Measurements from ENCODE around the gene PLEKHG2. TPM values are rescaled to one million over a fixed set of nuclear protein-coding genes. Genes with fewer than 3 reads are reported as not detected.

PLEKHG2 gene
- total RNA-seq, 3 donors from 2014 or later (not counting 1 experiment from before 2014, with no cell fraction given), result 70.2 to 129 (median 80.7) TPM

DNA sequence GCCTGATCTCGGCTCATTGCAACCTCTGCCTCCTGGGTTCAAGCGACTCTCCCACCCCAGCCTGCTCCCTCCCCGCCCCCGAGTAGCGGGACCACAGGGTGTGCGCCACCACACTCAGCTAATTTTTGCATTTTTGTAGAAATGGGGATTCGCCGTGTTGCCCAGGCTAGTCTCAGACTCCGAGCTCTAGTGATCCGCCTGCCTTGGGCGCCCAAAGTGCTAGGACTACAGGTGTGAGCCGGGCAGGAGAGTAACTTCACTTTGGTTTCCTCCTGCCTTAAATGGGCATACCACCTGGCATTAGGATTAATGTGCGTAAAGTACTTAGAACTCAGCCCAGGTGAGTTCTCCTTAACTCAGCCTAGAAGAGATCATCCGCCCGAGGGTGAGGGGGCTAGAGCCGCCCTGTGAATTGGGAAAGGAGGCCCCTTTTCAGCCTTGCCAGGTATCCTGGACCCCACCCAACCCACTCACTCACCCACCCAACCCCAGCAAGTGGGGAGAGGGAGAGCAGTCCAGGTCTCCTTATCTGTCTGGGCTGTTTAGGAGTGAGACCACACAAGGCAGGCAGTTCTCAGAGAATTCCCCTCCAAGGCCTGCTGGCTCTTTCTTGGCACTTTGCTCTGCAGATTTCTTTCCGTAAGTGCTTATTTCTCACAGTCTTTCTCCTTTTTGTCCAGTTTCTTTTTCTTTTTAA lies 7.1 kb upstream of the PLEKHG2 start:
- TF ChIP-seq, protein P1, sequence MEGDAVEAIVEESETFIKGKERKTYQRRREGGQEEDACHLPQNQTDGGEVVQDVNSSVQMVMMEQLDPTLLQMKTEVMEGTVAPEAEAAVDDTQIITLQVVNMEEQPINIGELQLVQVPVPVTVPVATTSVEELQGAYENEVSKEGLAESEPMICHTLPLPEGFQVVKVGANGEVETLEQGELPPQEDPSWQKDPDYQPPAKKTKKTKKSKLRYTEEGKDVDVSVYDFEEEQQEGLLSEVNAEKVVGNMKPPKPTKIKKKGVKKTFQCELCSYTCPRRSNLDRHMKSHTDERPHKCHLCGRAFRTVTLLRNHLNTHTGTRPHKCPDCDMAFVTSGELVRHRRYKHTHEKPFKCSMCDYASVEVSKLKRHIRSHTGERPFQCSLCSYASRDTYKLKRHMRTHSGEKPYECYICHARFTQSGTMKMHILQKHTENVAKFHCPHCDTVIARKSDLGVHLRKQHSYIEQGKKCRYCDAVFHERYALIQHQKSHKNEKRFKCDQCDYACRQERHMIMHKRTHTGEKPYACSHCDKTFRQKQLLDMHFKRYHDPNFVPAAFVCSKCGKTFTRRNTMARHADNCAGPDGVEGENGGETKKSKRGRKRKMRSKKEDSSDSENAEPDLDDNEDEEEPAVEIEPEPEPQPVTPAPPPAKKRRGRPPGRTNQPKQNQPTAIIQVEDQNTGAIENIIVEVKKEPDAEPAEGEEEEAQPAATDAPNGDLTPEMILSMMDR (IDR thresholded peaks at IDR 0.05), result no peak
- peak overlapping the region; percentile 96 to 97 for H3K27ac Mint-ChIP-seq
- Histone ChIP-seq H3K9me3 (ENCODE audit: control insufficient read depth, insufficient read depth, low read length) (no peaks in the 10 kb centered on the region), H3K27ac (ENCODE audit: low read length) (peak overlapping the region; percentile 96), H3K4me1 (ENCODE audit: control insufficient read depth, insufficient read depth, low read length) (peaks cover 79% of the 10 kb centered on the region), H3K36me3 (ENCODE audit: control insufficient read depth, insufficient read depth, low read length) (peaks cover 16% of the 10 kb centered on the region), H3K27me3 (ENCODE audit: control insufficient read depth, insufficient read depth, low read length) (no peaks in the 10 kb centered on the region), H3K4me3 (ENCODE audit: low read length) (no peak overlapping the region)
- peaks cover 58 to 77% of the 10 kb centered on the region in 2 donors for H3K4me1 Mint-ChIP-seq
- ATAC-seq (no peak), DNase-seq (peak in 1 of 2 donors; percentile 62)
- H3K4me3 Mint-ChIP-seq, result peak overlapping the region; percentile 85
- intact Hi-C loops (cut with micrococcal nuclease), result no loop called here
- H3K36me3 Mint-ChIP-seq, result peaks cover 7% of the 10 kb centered on the region
- H3K27me3 Mint-ChIP-seq (ENCODE audit: low read depth in 2 of 2), result no peaks in the 10 kb centered on the region
- 91% methylated on average over 14 of the region's 17 CpGs for WGBS (ENCODE audit: insufficient coverage)
- no peaks in the 10 kb centered on the region for H3K9me3 Mint-ChIP-seq

GRCh38 chr19:39405958-39406655 lies 6.4 kb upstream of the PLEKHG2 start:
- no peaks in the 10 kb centered on the region for H3K27me3 ChIP-seq (ENCODE audit: control insufficient read depth, insufficient read depth, low read length)
- H3K4me1 Mint-ChIP-seq, result peaks cover 60 to 80% of the 10 kb centered on the region in 2 donors
- H3K4me1 ChIP-seq (ENCODE audit: control insufficient read depth, insufficient read depth, low read length), result peaks cover 79% of the 10 kb centered on the region
- intact Hi-C loops (cut with micrococcal nuclease), result no loop called here
- DNase-seq (peak; percentile 72 to 92), ATAC-seq (peak in 2 of 3 donors; percentile 2 to 4)
- WGBS (ENCODE audit: insufficient coverage), result 13% methylated on average over 21 of the region's 22 CpGs
- TF ChIP-seq, protein P1 (IDR thresholded peaks at IDR 0.05), result no peak
- peak overlapping the region; percentile 85 for H3K4me3 Mint-ChIP-seq
- peaks cover 7% of the 10 kb centered on the region for H3K36me3 Mint-ChIP-seq
- H3K9me3 ChIP-seq (ENCODE audit: control insufficient read depth, insufficient read depth, low read length), result no peaks in the 10 kb centered on the region
- H3K27ac ChIP-seq (ENCODE audit: low read length), result peak overlapping the region; percentile 96
- no peaks in the 10 kb centered on the region for H3K27me3 Mint-ChIP-seq (ENCODE audit: low read depth in 2 of 2)
- H3K27ac Mint-ChIP-seq, result peak overlapping the region; percentile 96 to 97
- peaks cover 16% of the 10 kb centered on the region for H3K36me3 ChIP-seq (ENCODE audit: control insufficient read depth, insufficient read depth, low read length)
- H3K4me3 ChIP-seq (ENCODE audit: low read length), result peak overlapping the region; percentile 92
- H3K9me3 Mint-ChIP-seq, result no peaks in the 10 kb centered on the region

GRCh38 chr19:39406656-39407409 lies 5.6 kb upstream of the PLEKHG2 start, which contains the start of gene ZFP36:
ZFP36 (plus strand) TSS chr19:39406847; CDS start chr19:39406905, 58 bp downstream.
- H3K9me3 ChIP-seq (ENCODE audit: control insufficient read depth, insufficient read depth, low read length), result no peaks in the 10 kb centered on the region
- Mint-ChIP-seq H3K4me1 (peaks cover 60 to 80% of the 10 kb centered on the region in 2 donors), H3K9me3 (no peaks in the 10 kb centered on the region), H3K27ac (peak within 1 kb of the TSS; percentile 96 to 97), H3K27me3 (ENCODE audit: low read depth in 2 of 2) (no peaks in the 10 kb centered on the region), H3K36me3 (peaks cover 7% of the 10 kb centered on the region), H3K4me3 (peak within 1 kb of the TSS; percentile 97)
- peak within 1 kb of the TSS; percentile 96 for H3K27ac ChIP-seq (ENCODE audit: low read length)
- intact Hi-C loops (cut with micrococcal nuclease), result no loop called here
- no peaks in the 10 kb centered on the region for H3K27me3 ChIP-seq (ENCODE audit: control insufficient read depth, insufficient read depth, low read length)
- DNase-seq (peak; percentile 89 to 93), ATAC-seq (peak; percentile 13 to 46 (median 31))
- peaks cover 16% of the 10 kb centered on the region for H3K36me3 ChIP-seq (ENCODE audit: control insufficient read depth, insufficient read depth, low read length)
- WGBS (ENCODE audit: insufficient coverage), result 0% methylated on average over 56 of the region's 56 CpGs
- TF ChIP-seq, protein P1 (IDR thresholded peaks at IDR 0.05), result no peak
- peak within 1 kb of the TSS; percentile 92 for H3K4me3 ChIP-seq (ENCODE audit: low read length)
- peaks cover 79% of the 10 kb centered on the region for H3K4me1 ChIP-seq (ENCODE audit: control insufficient read depth, insufficient read depth, low read length)

Data from natural killer cell (primary cell).